ENCODE results near the gene DENND1B.
"Not testable (repeated sequence)": the region's sequence is repeated elsewhere in the genome, so short reads cannot be mapped to it uniquely, and the experiment has no call there.

Gene DENND1B

DNA sequence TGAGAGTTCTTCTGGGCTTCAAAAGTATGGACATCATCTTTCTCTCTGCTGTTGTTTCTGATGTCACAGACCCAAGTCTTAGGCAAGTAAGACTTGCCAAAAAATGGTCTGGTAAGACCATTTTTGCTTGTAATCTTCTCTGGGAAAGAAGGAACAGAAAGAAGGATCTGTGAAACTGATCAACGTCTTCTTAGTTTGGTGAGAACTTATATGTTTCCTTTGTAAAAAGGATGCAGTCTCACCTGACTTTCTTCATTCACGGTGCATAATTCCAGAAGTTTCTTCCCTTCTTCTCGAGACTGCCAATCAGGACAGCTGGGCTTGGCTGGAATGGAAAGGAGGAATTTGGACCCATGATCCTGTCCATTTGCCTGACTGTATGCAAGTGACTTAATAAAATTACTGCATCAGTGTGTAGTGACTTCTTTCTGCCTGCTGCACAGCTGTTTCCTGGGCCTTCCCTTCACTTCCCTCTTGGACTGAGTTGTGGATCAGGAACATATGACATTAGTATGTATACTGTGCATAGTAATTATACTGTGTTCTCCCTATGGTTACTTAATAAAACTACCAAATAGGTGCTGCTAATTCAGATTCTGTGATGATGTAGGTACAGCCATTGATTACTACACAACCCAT is 7.6 kb upstream of the DENND1B start:
- DNase-seq = no peak

DNA sequence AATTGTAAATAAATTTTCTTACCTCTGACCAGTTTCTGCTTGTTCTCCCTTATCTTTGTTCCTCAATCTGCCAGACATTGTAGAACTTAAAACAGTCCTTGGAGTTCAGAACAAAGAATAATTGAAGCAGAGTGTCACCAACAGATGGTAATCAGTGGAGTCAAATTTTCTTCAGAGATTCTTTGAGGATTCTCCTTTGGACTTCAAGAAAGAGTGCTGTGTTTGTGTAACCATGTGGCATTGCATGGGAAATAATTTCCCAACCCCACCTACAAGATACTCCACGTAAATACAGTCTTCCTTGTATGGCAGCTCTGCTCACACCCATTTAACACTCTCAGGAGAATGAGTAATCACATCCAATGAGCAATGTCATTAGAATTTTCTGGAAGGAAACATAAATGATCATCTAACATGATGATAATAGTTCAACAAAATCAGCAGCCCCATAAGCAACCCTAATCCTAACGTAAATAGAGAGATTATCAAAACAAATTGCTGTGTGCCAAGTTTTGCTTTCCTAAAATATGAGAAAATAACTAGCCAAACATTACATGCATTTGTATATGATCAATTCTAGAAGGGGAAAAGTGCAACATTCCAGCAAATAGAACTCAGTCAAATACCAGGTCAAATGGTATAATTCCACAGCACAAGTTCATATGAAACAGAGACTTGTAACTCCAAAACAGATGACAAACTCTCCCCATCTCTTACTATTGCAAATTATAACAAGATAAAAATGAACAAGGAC is 6.9 kb upstream of the DENND1B start:
- DNase-seq = no peak

DNA sequence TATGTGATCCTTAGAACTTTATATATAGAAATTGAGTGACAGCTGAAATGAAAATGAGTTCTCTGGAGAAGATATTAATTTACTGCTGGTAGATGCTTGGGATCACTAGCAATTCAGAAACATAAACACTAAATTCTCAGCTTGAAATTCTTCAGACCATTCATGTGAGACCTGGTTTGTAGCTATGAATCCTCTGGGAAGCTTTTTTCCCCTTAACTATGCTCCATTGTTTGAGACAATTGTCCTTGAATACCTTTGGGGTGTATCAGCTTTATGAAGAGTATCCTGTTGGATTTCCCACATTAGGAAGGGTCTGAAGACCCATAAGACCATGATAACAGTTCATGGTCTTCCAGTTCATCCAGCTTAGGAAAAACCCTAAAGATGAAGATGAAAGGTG is 4.6 kb upstream of the DENND1B start:
- DNase-seq = no peak

DNA sequence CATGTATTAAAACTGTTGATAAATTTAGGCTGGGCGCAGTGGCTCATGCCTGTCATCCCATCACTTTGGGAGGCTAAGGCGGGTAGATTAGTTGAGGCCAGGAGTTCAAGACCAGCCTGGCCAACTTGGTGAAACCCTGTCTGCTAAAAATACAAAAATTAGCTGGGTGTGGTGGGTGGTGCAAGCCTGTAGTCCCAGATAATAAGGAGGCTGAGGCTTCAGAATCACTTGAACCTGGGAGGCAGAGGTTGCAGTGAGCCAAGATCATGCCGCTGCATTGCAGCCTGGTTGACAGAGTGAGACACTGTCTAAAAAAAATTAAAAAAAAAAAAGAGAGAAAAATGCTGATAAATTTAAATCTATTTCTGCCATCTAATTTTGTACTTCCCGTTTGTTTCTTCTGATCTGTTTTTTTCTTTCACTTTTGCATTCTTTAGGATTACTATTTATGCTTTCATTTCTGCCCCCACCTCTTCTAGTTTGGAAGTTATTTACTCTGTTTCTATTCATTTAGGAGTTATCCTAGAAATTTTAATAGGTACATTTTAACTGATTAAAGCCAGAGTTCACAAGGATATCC is 3.2 kb upstream of the DENND1B start:
- no peak for DNase-seq

DNA sequence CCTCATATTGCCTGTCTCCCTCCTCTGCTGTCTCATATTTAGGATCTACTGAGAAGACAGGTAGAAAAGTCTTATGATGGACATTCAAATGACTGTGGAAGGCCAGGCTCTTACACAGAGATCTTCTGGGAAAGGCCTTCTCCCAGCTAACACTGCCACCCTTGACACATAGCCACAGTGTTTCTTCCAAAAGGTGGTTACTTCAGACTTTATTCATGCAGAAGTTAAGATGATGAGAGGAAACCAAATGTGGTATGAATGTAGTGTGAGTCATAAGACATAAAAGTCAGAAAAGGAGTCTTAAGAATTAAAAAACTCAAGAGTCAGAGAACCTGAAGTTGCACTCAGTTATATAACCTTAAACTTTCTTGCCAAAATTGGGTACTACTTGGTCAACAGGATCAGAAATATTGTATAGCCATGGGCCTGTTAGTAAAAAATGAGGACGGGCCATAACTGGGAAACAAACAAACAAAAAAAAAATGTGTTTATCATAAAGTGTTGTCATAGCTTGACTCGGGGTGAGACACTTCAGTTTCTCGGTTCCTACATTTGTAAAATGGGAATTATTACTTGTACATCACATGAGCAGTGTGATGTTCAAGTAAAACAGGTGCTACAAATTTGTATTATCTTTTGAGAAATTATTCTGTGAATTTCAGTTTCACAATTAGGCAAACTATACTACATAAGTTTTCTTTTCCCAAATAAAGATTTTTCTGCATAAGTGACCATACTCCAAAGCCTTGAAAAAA is 1.2 kb upstream of the DENND1B start:
- no peak for DNase-seq

DNA sequence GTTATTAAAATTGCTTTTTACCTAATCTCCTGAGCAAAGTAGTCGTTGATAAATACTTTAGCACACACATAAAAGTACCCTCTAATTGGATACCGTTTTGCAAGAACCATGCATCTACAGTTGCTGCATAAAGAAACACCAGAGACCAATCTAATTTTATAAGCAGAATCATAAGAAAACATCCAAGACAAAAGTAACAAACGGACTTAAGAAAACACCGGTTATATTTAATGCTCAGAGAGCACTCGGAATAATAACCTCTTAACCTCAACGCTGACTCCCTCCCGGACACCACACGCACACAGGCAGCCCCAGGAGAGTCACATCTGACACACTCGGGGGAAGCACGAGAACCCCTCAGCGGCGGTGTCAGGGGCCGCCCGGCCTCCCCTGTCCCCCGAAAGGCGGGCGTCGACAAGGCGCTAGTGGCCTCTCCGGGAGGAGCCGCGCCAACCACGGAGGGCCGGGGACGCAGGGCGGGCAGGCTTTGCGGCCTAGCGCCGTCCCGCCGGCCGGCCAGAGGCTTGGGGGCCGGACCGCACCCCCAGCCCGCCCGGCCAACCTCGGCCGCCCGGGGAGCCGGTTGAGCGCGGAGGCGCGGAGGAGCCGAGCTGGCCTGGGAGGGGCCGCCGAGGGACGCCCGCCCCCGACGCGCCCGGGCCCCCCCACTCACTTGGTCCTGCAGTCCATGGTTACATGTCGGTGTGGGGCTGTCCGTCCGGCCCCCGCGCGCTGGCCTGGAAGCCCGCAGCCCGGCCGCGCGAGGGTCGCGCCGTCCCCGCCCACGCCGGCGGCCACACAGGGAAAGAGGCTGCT is 606 bp downstream of the DENND1B start:
- peak; percentile 59 for DNase-seq

DNA sequence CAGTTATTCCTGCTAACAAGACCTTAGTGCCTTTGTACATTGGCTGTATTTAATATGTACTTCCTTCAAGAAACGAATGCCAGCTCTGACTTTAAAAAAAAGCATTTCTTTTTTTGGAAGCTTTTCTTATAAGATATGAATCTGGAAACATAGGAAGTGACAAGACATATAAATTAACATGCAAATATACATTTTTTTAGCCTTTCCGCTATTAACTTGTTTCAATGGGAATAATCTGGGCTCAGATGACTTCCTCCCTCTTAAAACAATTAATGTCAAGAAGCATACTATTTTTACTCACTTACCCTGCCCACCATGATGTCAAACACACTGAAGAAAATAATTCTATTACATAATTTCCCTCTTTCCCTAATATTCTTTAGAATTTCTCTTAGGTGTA is 1.4 kb downstream of the DENND1B start:
- no peak for DNase-seq

DNA sequence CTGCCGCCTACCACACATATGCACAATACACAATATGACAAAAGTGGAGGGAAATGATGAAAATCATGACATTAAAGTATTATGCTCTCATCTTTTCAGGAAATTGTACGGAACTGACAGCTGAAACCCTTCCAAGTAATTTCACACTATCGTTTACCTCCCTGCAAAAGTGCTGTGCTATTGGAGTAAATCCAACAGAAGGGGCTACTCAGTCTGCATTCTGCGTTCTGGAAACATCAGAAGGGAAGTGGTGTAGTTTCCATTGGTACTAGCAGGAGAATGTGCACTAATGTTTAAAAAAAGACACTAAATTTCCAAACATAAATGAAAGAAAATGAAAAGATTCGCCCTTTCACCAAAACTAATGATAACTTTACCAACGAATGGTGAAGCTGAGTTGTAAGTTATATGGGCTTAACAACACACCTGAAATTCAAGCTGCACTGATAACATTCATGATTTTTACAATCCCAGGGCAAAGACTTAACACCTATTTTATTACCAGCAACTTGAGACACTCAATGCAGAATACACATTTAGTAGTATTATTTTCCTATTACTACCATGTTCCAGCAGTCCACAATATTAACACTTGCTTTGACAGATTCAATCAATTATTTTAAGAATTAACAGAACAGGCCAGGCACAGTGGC is 3.2 kb downstream of the DENND1B start:
- no peak for DNase-seq

- no peak for DNase-seq
These were observed 3.9 kb downstream of the DENND1B start for GRCh38 chr1:197771386-197771785.

GRCh38 chr1:197770243-197770642 is 5.0 kb downstream of the DENND1B start:
- DNase-seq = no peak

DNA sequence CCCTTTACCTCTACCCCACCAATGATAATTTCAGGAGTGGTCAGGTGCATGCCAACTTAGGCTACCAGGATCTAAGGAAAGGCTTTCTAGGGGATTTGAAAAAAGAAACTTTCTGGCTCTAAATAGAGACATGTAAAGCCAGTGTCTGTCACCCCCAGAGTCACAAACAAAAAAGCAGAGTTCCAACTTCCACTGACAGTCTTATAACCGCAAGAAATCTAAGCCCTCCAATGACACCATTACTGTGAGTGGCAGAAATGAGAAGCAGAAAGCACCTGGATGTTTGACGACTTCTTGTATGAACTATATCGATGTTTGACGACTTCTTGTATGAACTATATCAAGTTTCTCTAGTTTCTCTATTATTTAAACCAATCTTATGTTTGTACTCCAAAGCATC is 6.0 kb downstream of the DENND1B start:
- no peak for DNase-seq

DNA sequence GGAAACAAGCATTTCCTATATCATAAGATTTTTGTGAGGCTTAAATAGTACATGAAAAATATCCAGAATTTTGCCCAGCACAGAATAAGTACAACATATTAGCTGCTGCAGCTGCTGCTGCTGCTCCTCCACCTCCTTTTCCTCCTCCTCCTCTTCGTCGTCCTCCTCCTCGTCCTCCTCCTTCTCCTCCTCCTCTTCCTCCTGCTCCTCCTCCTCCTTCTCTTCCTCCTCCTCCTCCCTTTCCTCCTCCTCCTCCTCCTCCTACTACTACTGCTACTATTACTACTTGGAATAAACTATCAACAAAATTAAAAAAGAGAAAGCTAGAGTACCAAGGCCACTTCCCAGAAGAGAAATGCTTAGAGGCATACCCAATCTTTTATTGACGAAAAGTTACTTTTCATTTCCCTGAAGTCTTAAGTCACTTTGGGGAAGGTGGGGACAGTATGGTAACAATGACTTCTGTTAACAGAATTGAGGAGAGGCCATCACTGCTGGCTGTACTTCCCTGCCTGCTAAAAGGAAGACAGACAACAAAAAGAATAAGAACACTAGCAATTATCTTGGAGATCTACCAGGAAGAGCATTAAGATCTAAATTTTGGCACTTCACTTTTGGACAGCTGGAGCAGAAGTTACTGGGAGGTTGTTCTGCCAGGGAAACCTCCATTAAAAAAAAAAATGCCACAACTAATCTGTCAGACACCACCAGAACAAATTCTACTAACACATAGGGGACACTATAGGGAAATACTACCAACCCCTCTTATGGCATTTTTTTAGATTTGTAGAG is 7.1 kb downstream of the DENND1B start:
- DNase-seq = no peak

GRCh38 chr1:197763769-197764168 is 11.5 kb downstream of the DENND1B start:
- DNase-seq = no peak

DNA sequence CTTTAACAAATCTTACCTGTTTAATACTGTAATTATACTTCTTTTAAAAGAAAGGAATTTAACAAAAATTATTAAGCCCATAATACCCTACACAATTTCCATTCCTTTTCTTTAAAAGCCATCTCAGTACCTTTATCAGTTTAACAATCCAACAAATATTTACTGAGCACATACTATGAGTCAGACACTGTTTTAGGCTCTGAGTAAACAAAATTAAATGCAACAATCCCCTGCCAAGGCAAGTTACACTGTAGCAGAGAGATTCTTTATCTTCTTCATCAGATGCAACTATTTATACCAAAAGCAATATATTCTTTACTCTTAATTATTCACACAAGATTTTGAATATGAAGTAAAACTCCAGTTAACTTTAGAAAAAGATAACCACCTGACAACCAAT is 12.0 kb downstream of the DENND1B start:
- no peak for DNase-seq

DNA sequence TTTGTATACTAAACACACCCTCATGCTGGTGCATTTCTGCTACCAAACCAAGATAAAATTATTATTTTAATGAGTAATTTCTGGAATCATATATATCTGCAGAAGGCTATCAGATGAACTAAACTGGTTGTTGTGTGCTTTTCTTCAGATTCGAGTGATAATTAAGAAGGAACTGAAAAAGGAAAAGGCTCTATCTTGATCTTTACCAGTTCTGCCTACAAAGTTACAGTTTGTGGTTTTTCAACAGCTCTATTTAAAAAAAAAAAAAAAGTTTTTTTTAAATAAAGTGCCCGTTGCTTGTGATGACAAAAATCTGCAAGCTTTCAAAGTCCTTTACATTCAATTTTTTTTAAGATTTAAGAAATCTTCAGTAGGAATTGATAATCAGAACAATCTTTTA is 13.6 kb downstream of the DENND1B start:
- DNase-seq = no peak

GRCh38 chr1:197755553-197755952 is 19.7 kb downstream of the DENND1B start:
- not testable (repeated sequence) for DNase-seq

DNA sequence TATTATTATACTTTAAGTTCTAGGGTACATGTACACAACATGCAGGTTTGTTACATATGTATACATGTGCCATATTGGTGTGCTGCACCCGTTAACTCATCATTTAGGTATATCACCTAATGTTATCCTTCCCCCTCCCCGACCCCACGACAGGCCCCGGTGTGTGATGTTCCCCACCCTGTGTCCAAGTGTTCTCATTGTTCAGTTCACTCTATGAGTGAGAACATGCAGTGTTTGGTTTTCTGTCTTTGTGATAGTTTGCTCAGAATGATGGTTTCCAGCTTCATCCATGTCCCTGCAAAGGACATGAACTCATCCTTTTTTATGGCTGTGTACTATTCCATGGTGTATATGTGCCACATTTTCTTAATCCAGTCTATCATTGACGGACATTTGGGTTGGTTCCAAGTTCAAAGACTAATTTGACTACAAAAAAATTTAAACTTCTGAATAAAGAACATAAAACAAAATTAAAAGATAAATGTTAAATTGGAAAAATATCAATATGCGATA is 22.6 kb downstream of the DENND1B start:
- not testable (repeated sequence) for DNase-seq

DNA sequence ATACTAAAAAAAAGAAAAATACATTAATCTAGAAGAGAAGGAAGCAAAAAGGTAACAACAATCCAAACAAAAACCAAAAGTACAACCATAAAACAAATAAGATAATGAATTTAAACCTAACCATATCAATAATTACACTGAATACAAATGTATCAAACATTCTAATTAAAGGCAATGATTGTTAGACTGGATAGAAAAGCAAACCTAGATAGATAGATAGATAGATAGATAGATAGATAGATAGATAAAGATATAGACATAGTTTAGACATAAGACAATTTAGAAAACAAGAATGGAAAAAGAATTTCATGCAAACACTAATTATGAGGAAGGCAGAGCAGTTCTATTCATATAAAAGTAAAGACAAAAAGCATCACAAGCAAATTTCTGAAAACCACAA is 24.9 kb downstream of the DENND1B start:
- no peak for DNase-seq

- no peak for DNase-seq
These were observed 29.4 kb downstream of the DENND1B start for GRCh38 chr1:197745911-197746310.

DNA sequence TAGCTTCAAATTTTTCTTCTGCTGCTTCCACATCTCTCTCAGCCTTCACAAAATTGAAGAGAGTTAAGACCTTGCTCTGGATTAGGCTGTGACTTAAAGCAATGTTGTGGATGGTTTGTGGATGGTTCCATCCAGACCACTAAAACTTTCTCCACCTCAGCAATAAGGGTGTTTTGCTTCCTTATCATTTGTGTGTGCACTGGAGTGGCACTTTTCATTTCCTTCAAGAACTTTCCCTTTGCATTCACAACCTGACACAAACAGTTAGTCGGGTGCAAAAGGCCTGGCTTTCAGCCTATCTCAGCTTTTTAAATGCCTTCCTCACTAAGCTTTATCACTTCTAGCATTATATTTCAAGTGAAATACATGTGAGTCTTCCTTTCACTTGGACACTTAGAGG is 30.3 kb downstream of the DENND1B start:
- DNase-seq = no peak

DNA sequence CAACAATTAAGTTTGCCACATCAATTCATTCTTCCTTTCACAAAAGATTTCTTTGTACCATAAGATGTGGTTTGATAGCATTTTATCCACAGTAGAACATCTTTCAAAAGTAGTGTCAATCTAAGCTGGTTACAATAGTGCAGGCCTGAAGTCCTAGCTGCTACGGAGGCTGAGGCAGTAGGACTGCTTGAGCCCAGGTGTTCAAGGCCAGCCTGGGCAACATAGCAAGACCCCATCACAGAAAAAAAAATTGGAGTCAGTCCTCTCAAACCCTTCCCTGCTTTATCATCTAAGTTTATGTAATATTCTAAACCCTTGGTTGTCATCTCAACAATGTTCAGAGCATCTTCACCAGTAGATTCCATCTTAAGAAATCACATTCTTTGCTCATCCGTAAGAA is 31.7 kb downstream of the DENND1B start:
- no peak for DNase-seq
